IgD-negative memory B cell (primary cell): ENCODE data around the gene YWHAH. TPM values are rescaled to one million over a fixed set of nuclear protein-coding genes. Genes with fewer than 3 reads are reported as not detected.

Experiments used
- H3K27ac Mint-ChIP-seq, 3 donors: one replicate each; pipeline ENCODE4 v1.8.0; 2020 to 2022; ENCODE audit warnings: mild to moderate bottlenecking in 3 of 3, mixed read lengths in 3 of 3, moderate library complexity in 1 of 3
- H3K27me3 Mint-ChIP-seq: one replicate; pipeline ENCODE4 v1.8.0; 2021; ENCODE audit warnings: mixed read lengths
- H3K36me3 Mint-ChIP-seq: one replicate; pipeline ENCODE4 v1.8.0; 2020; ENCODE audit warnings: mild to moderate bottlenecking, mixed read lengths
- H3K4me1 Mint-ChIP-seq, 3 donors: one replicate each; pipeline ENCODE4 v1.8.0; 2020 to 2022; ENCODE audit warnings: mixed read lengths in 3 of 3, mild to moderate bottlenecking in 1 of 3
- H3K4me3 Mint-ChIP-seq, 4 donors: one replicate each; pipeline ENCODE4 v1.8.0; 2020 to 2022; ENCODE audit warnings: mild to moderate bottlenecking in 4 of 4, mixed read lengths in 4 of 4, moderate library complexity in 3 of 4
- H3K9me3 Mint-ChIP-seq, 3 donors: one replicate each; pipeline ENCODE4 v1.8.0; 2020 to 2021; ENCODE audit warnings: mixed read lengths in 3 of 3, mild to moderate bottlenecking in 1 of 3
- polyA plus RNA-seq: library from polyadenylated mRNA; unstranded; fragments of 300-500 nt; fragmentation: Illumina TruSeq; gene quantifications from one replicate; pipeline ENCODE4 v1.2.3, GENCODE V29; 2021

The YWHAH gene
- polyA plus RNA-seq, 1 donor from 2014 or later: 65.3 TPM

- H3K4me3 Mint-ChIP-seq: no peak overlapping the region
- peaks cover 7% of the 10 kb centered on the region for H3K27me3 Mint-ChIP-seq
- peaks cover 1% of the 10 kb centered on the region for H3K36me3 Mint-ChIP-seq
- H3K27ac Mint-ChIP-seq: no peak overlapping the region
- no peaks in the 10 kb centered on the region for H3K4me1 Mint-ChIP-seq
- H3K9me3 Mint-ChIP-seq: no peaks in the 10 kb centered on the region
Measured at GRCh38 chr22:31933816-31934482, 10.4 kb upstream of the YWHAH start.

GRCh38 chr22:31935961-31936635, 8.2 kb upstream of the YWHAH start:
- Mint-ChIP-seq H3K9me3 (no peaks in the 10 kb centered on the region), H3K27ac (no peak overlapping the region), H3K4me3 (no peak overlapping the region), H3K4me1 (no peaks in the 10 kb centered on the region), H3K36me3 (peaks cover 1% of the 10 kb centered on the region), H3K27me3 (peaks cover 5% of the 10 kb centered on the region)

GRCh38 chr22:31937341-31937740, 7.0 kb upstream of the YWHAH start:
- H3K27ac Mint-ChIP-seq: peak overlapping the region in 1 of 3 donors; percentile 73
- H3K4me1 Mint-ChIP-seq: no peaks in the 10 kb centered on the region
- peaks cover 2% of the 10 kb centered on the region for H3K27me3 Mint-ChIP-seq
- no peaks in the 10 kb centered on the region for H3K9me3 Mint-ChIP-seq
- peak overlapping the region in 1 of 4 donors; percentile 42 for H3K4me3 Mint-ChIP-seq
- H3K36me3 Mint-ChIP-seq: peaks cover 1% of the 10 kb centered on the region

GRCh38 chr22:31938296-31938695, 6.0 kb upstream of the YWHAH start:
- Mint-ChIP-seq H3K4me3 (no peak overlapping the region), H3K36me3 (peaks cover under 1% of the 10 kb centered on the region), H3K4me1 (peaks cover 0 to 2% (median 0%) of the 10 kb centered on the region in 3 donors), H3K27me3 (peaks cover 2% of the 10 kb centered on the region), H3K9me3 (no peaks in the 10 kb centered on the region), H3K27ac (peak overlapping the region in 1 of 3 donors; percentile 90)

GRCh38 chr22:31940506-31940905, 3.8 kb upstream of the YWHAH start:
- H3K4me1 Mint-ChIP-seq: peaks cover 0 to 2% (median 1%) of the 10 kb centered on the region in 3 donors
- H3K9me3 Mint-ChIP-seq: no peaks in the 10 kb centered on the region
- H3K36me3 Mint-ChIP-seq: no peaks in the 10 kb centered on the region
- peaks cover 2% of the 10 kb centered on the region for H3K27me3 Mint-ChIP-seq
- H3K4me3 Mint-ChIP-seq: peak overlapping the region in 1 of 4 donors; percentile 76
- H3K27ac Mint-ChIP-seq: no peak overlapping the region

- Mint-ChIP-seq H3K27me3 (peaks cover 2% of the 10 kb centered on the region), H3K36me3 (no peaks in the 10 kb centered on the region)
Measured at GRCh38 chr22:31942091-31942490, 2.2 kb upstream of the YWHAH start.

GRCh38 chr22:31943206-31943977, 943 bp upstream of the YWHAH start:
- no peaks in the 10 kb centered on the region for H3K9me3 Mint-ChIP-seq
- peak overlapping the region in 3 of 4 donors; percentile 80 to 98 (median 90) for H3K4me3 Mint-ChIP-seq
- H3K27ac Mint-ChIP-seq: peak overlapping the region; percentile 81 to 95 (median 93)
- peaks cover 7 to 10% (median 9%) of the 10 kb centered on the region in 3 donors for H3K4me1 Mint-ChIP-seq
- H3K36me3 Mint-ChIP-seq: no peaks in the 10 kb centered on the region
- peaks cover 1% of the 10 kb centered on the region for H3K27me3 Mint-ChIP-seq

More at GRCh38 chr22:31942091-31942490, 2.2 kb upstream of the YWHAH start:
- Mint-ChIP-seq H3K4me3 (no peak overlapping the region), H3K4me1 (peaks cover 2 to 4% (median 4%) of the 10 kb centered on the region in 3 donors), H3K9me3 (no peaks in the 10 kb centered on the region), H3K27ac (peak overlapping the region in 1 of 3 donors; percentile 93)

- H3K27ac Mint-ChIP-seq: peak overlapping the region in 2 of 3 donors; percentile 84 to 93
- H3K4me3 Mint-ChIP-seq: peak overlapping the region in 2 of 4 donors; percentile 90 to 98
- peaks cover 7 to 10% (median 9%) of the 10 kb centered on the region in 3 donors for H3K4me1 Mint-ChIP-seq
- H3K27me3 Mint-ChIP-seq: no peaks in the 10 kb centered on the region
- H3K36me3 Mint-ChIP-seq: no peaks in the 10 kb centered on the region
- H3K9me3 Mint-ChIP-seq: no peaks in the 10 kb centered on the region
Measured at GRCh38 chr22:31944700-31945442, 536 bp downstream of the YWHAH start.

- Mint-ChIP-seq H3K4me1 (peaks cover 7 to 10% (median 9%) of the 10 kb centered on the region in 3 donors), H3K27me3 (no peaks in the 10 kb centered on the region), H3K4me3 (no peak overlapping the region), H3K36me3 (no peaks in the 10 kb centered on the region), H3K9me3 (no peaks in the 10 kb centered on the region), H3K27ac (no peak overlapping the region)
Measured at GRCh38 chr22:31945443-31945855, 1.1 kb downstream of the YWHAH start.

GRCh38 chr22:31945971-31946680, 1.8 kb downstream of the YWHAH start:
- Mint-ChIP-seq H3K4me3 (no peak overlapping the region), H3K4me1 (peaks cover 9 to 12% (median 9%) of the 10 kb centered on the region in 3 donors), H3K36me3 (no peaks in the 10 kb centered on the region)

GRCh38 chr22:31947296-31947695, 3.0 kb downstream of the YWHAH start:
- Mint-ChIP-seq H3K9me3 (no peaks in the 10 kb centered on the region), H3K27ac (peak overlapping the region in 2 of 3 donors; percentile 74 to 93), H3K36me3 (no peaks in the 10 kb centered on the region), H3K4me1 (peaks cover 11 to 20% (median 14%) of the 10 kb centered on the region in 3 donors), H3K4me3 (peak overlapping the region in 2 of 4 donors; percentile 18 to 73), H3K27me3 (no peaks in the 10 kb centered on the region)

More at GRCh38 chr22:31945971-31946680, 1.8 kb downstream of the YWHAH start:
- no peaks in the 10 kb centered on the region for H3K9me3 Mint-ChIP-seq
- H3K27ac Mint-ChIP-seq: no peak overlapping the region
- no peaks in the 10 kb centered on the region for H3K27me3 Mint-ChIP-seq

GRCh38 chr22:31948002-31948401, 3.7 kb downstream of the YWHAH start:
- Mint-ChIP-seq H3K27me3 (no peaks in the 10 kb centered on the region), H3K4me1 (peaks cover 11 to 20% (median 14%) of the 10 kb centered on the region in 3 donors), H3K9me3 (no peaks in the 10 kb centered on the region), H3K4me3 (no peak overlapping the region), H3K27ac (peak overlapping the region in 1 of 3 donors; percentile 53), H3K36me3 (no peaks in the 10 kb centered on the region)

GRCh38 chr22:31950226-31950625, 5.9 kb downstream of the YWHAH start:
- peaks cover 21 to 30% (median 29%) of the 10 kb centered on the region in 3 donors for H3K4me1 Mint-ChIP-seq
- H3K9me3 Mint-ChIP-seq: no peaks in the 10 kb centered on the region
- H3K27me3 Mint-ChIP-seq: no peaks in the 10 kb centered on the region

More at GRCh38 chr22:31950226-31950625, 5.9 kb downstream of the YWHAH start:
- Mint-ChIP-seq H3K27ac (no peak overlapping the region), H3K36me3 (no peaks in the 10 kb centered on the region), H3K4me3 (no peak overlapping the region)
